HCT116 (cell line): ENCODE data around the gene SPATA25. TPM values are rescaled to one million over a fixed set of nuclear protein-coding genes. Genes with fewer than 3 reads are reported as not detected.

ENCODE experiments used
- ATAC-seq: fragments of 200-7000 bp; cut with Tn5 transposase; 2 replicates; pipeline ENCODE4 v1.9.1; 2020; ENCODE audit warnings: mild to moderate bottlenecking, moderate library complexity
- BruUV-seq: library from RNA; stranded (reverse); fragments of 400-500 nt; replicated peaks from 2 replicates; lab custom pipeline; 2021; lab: Mats Ljungman, UMichigan
- CTCF ChIA-PET: fragments of 300-600 bp; sonication (Branson Sonifier 250); formaldehyde crosslinking; loops from one replicate; lab custom pipeline; 2021; ENCODE audit warnings: antibody characterized with exemption; lab: Charles Lee
- POLR2A ChIA-PET: fragments of 300-600, 350-600 bp; sonication (Branson Sonifier 250); formaldehyde crosslinking; loops from one replicate; lab custom pipeline; 2021; ENCODE audit warnings: antibody characterized with exemption; lab: Charles Lee
- RAD21 ChIA-PET, 2 experiments: fragments of 300-600 bp; sonication (Branson Sonifier 250); formaldehyde crosslinking; loops; one replicate each; lab custom pipeline; 2023; ENCODE audit warnings: low total read pairs in 2 of 2; ENCODE audit not compliant: uncharacterized antibody in 2 of 2, unreplicated experiment in 2 of 2, low non-redundant PET in 1 of 2; lab: Charles Lee
- DNase-seq: peaks from one replicate; pipeline ENCODE4 v3.0.0-alpha.2; 2010; ENCODE audit warnings: low read depth, low spot score
- H2AFZ ChIP-seq: fragments of 200-600 bp; shearing (Covaris generic), sonication (generic); 2 replicates; pipeline ENCODE4 v1.6.1; 2017; ENCODE audit warnings: low read depth, mixed run types, mixed read lengths, antibody characterized with exemption, low read length; ENCODE audit not compliant: poor library complexity, severe bottlenecking
- H3K27ac ChIP-seq: 2 replicates; pipeline ENCODE4 v1.5.1; 2012; ENCODE audit warnings: low read depth, low read length
- H3K27me3 ChIP-seq: fragments of 200-600 bp; sonication (generic); 2 replicates; pipeline ENCODE4 v1.6.1; 2016; ENCODE audit warnings: mixed run types, low read length, mixed read lengths; ENCODE audit not compliant: insufficient read depth
- H3K36me3 ChIP-seq, 2 experiments: fragments of 200-500 bp in 1 of 2; fragments of 200-600 bp in 1 of 2; sonication (Bioruptor generic) in 1 of 2; sonication (generic) in 1 of 2; 2 replicates each; pipeline versions ENCODE4 v1.5.1 to v1.6.1; 2014 to 2016; ENCODE audit warnings: low read length in 2 of 2, inconsistent platforms in 1 of 2, mixed read lengths in 1 of 2, mixed run types in 1 of 2; ENCODE audit not compliant: insufficient read depth in 2 of 2, control insufficient read depth in 1 of 2
- H3K4me1 ChIP-seq, 2 experiments: fragments of 200-600 bp in 1 of 2; sonication (generic) in 1 of 2; 2 replicates each; pipeline versions ENCODE4 v1.5.1 to v1.6.1; 2012 to 2017; ENCODE audit warnings: low read length in 2 of 2, inconsistent platforms in 1 of 2, mild to moderate bottlenecking in 1 of 2, mixed read lengths in 1 of 2, mixed run types in 1 of 2, moderate library complexity in 1 of 2; ENCODE audit not compliant: insufficient read depth in 2 of 2, control insufficient read depth in 1 of 2
- H3K4me2 ChIP-seq: fragments of 200-600 bp; sonication (generic); 2 replicates; pipeline ENCODE4 v1.6.1; 2017; ENCODE audit warnings: mixed run types, low read length, mixed read lengths
- H3K4me3 ChIP-seq, 2 experiments: fragments of 200-600 bp in 1 of 2; sonication (generic) in 1 of 2; replicated peaks in 1 of 2; 2 replicates each; pipeline ENCODE4 v1.5.1; 2011 to 2016; ENCODE audit warnings: low read length in 2 of 2, control low read depth in 1 of 2, low read depth in 1 of 2, mild to moderate bottlenecking in 1 of 2, mixed read lengths in 1 of 2, mixed run types in 1 of 2
- H3K79me2 ChIP-seq: fragments of 200-600 bp; sonication (generic); 2 replicates; pipeline ENCODE4 v1.6.1; 2017; ENCODE audit warnings: mild to moderate bottlenecking, mixed run types, low read length, moderate library complexity, mixed read lengths; ENCODE audit not compliant: insufficient read depth
- H3K9ac ChIP-seq: fragments of 200-600 bp; sonication (generic); 2 replicates; pipeline ENCODE4 v1.6.1; 2016; ENCODE audit warnings: low read length, mixed read lengths
- H3K9me2 ChIP-seq: fragments of 200-600 bp; sonication (generic), shearing (Covaris generic); 2 replicates; pipeline ENCODE4 v1.6.1; 2017; ENCODE audit warnings: mixed run types, mild to moderate bottlenecking, moderate library complexity; ENCODE audit not compliant: insufficient read depth
- H3K9me3 ChIP-seq, 2 experiments: fragments of 200-500 bp in 1 of 2; fragments of 200-600 bp in 1 of 2; sonication (Bioruptor generic) in 1 of 2; sonication (generic) in 1 of 2; 2 replicates each; pipeline ENCODE4 v1.6.1; 2014 to 2017; ENCODE audit warnings: low read length in 2 of 2, mixed read lengths in 2 of 2, inconsistent platforms in 1 of 2, low read depth in 1 of 2, mild to moderate bottlenecking in 1 of 2, mixed run types in 1 of 2, moderate library complexity in 1 of 2; ENCODE audit not compliant: control insufficient read depth in 1 of 2, insufficient read depth in 1 of 2
- H4K20me1 ChIP-seq: fragments of 200-600 bp; sonication (generic), shearing (Covaris generic); 2 replicates; pipeline ENCODE4 v1.6.1; 2017; ENCODE audit warnings: mixed run types, mild to moderate bottlenecking, moderate library complexity; ENCODE audit not compliant: insufficient read depth
- CEBPB ChIP-seq: IDR thresholded peaks from 2 replicates; pipeline ENCODE4 v1.6.1; 2012; ENCODE audit warnings: low read depth
- EGR1 ChIP-seq: IDR thresholded peaks from 2 replicates; pipeline ENCODE4 v1.6.1; 2012; ENCODE audit warnings: low read depth
- EZH2 ChIP-seq: fragments of 200-600 bp; sonication (generic); IDR thresholded peaks from 2 replicates; pipeline ENCODE4 v1.6.1; 2017; ENCODE audit warnings: antibody characterized with exemption, mixed run types
- JUND ChIP-seq: IDR thresholded peaks from 2 replicates; pipeline ENCODE4 v1.6.1; 2012
- POLR2A ChIP-seq: IDR thresholded peaks from 2 replicates; pipeline ENCODE4 v1.7.0; 2011; ENCODE audit warnings: borderline replicate concordance; ENCODE audit not compliant: insufficient read depth, insufficient read length; ENCODE audit errors: extremely low read depth
- POLR2AphosphoS5 ChIP-seq: IDR thresholded peaks from 2 replicates; pipeline ENCODE4 v1.6.1; 2011; ENCODE audit warnings: mild to moderate bottlenecking, low read depth, low read length, moderate library complexity
- RAD21 ChIP-seq: IDR thresholded peaks from 2 replicates; pipeline ENCODE4 v1.6.1; 2012; ENCODE audit warnings: low read depth, mild to moderate bottlenecking
- SP1 ChIP-seq: IDR thresholded peaks from 2 replicates; pipeline ENCODE4 v1.6.1; 2012; ENCODE audit warnings: low read depth
- SRF ChIP-seq: IDR thresholded peaks from 2 replicates; pipeline ENCODE4 v1.6.1; 2012; ENCODE audit warnings: low read depth
- TCF7L2 ChIP-seq: IDR thresholded peaks from 2 replicates; pipeline ENCODE4 v1.7.0; 2011; ENCODE audit warnings: borderline replicate concordance, inconsistent platforms; ENCODE audit not compliant: insufficient read depth, insufficient read length; ENCODE audit errors: extremely low read depth
- YY1 ChIP-seq: IDR thresholded peaks from 2 replicates; pipeline ENCODE4 v1.6.1; 2011; ENCODE audit warnings: low read length, low read depth, moderate library complexity, mild to moderate bottlenecking; ENCODE audit not compliant: insufficient replicate concordance; ENCODE audit errors: extremely low read depth
- ZFX ChIP-seq: fragments of 450-650 bp; IDR thresholded peaks from 2 replicates; pipeline ENCODE4 v1.6.1; 2017
- intact Hi-C: fragments of 100-400 bp; cut with micrococcal nuclease; formaldehyde crosslinking; loops from 2 replicates; pipeline ENCODE4 v1.10.0; 2022
- total RNA-seq: library from RNA; stranded (reverse); gene quantifications from one replicate; pipeline ENCODE4 v1.2.1, GENCODE V29; 2021; ENCODE audit not compliant: unreplicated experiment
- TF ChIP-seq, protein P1 (sequence below), 3 experiments: fragments of 200-600 bp in 1 of 3; sonication (generic) in 1 of 3; IDR thresholded peaks in 2 of 3; conservative IDR thresholded peaks in 1 of 3; 2 replicates each; pipeline ENCODE4 v1.5.1; 2012 to 2017; ENCODE audit warnings: low read depth in 2 of 3, low read length in 2 of 3, antibody characterized with exemption in 1 of 3, borderline replicate concordance in 1 of 3, control low read depth in 1 of 3, mild to moderate bottlenecking in 1 of 3, mixed read lengths in 1 of 3, mixed run types in 1 of 3, moderate library complexity in 1 of 3; ENCODE audit not compliant: insufficient read depth in 1 of 3
- TF ChIP-seq, protein P2 (sequence below): IDR thresholded peaks from 2 replicates; pipeline ENCODE4 v1.6.1; 2012
- TF ChIP-seq, protein P3 (sequence below): IDR thresholded peaks from 2 replicates; pipeline ENCODE4 v1.6.1; 2012
- TF ChIP-seq, protein P4 (sequence below): IDR thresholded peaks from 2 replicates; pipeline ENCODE4 v1.6.1; 2012; ENCODE audit warnings: low read depth

The SPATA25 gene
- total RNA-seq, 1 experiment from 2014 or later = 0.42 TPM

DNA sequence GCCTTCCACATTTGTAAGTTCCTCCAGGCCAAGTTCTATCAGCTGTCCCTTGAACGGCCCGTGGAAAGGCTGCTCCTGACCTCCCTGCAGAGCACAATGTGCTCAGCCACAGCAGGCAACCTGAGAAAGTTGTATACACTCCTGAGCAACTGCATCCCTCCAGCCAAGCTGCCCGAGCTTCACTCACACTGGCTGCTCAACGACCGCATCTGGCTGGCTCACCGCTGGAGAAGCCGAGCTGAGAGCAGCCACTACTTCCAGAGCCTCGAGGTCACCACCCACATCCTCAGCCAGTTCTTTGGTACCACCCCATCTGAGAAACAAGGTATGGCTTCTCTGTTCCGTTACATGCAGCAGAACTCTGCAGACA, 4.3 kb downstream of the SPATA25 start:
- no peak overlapping the region for H3K27ac ChIP-seq
- ChIA-PET POLR2A (no interaction called here), RAD21 (no interaction called here), CTCF (no interaction called here)
- H3K79me2 ChIP-seq = peaks cover 19% of the 10 kb centered on the region
- H3K9me2 ChIP-seq = no peaks in the 10 kb centered on the region
- H2AFZ ChIP-seq = no peak overlapping the region
- DNase-seq (no peak), ATAC-seq (no peak)
- TF ChIP-seq, protein P1, sequence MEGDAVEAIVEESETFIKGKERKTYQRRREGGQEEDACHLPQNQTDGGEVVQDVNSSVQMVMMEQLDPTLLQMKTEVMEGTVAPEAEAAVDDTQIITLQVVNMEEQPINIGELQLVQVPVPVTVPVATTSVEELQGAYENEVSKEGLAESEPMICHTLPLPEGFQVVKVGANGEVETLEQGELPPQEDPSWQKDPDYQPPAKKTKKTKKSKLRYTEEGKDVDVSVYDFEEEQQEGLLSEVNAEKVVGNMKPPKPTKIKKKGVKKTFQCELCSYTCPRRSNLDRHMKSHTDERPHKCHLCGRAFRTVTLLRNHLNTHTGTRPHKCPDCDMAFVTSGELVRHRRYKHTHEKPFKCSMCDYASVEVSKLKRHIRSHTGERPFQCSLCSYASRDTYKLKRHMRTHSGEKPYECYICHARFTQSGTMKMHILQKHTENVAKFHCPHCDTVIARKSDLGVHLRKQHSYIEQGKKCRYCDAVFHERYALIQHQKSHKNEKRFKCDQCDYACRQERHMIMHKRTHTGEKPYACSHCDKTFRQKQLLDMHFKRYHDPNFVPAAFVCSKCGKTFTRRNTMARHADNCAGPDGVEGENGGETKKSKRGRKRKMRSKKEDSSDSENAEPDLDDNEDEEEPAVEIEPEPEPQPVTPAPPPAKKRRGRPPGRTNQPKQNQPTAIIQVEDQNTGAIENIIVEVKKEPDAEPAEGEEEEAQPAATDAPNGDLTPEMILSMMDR (IDR thresholded peaks at IDR 0.05 in 2 of 3, conservative IDR thresholded peaks at IDR 0.05 in 1 of 3; ENCODE audit: borderline replicate concordance in 1 of 3, insufficient read depth in 1 of 3, low read depth in 2 of 3, low read length in 2 of 3) = no peak
- TF ChIP-seq, protein P2, sequence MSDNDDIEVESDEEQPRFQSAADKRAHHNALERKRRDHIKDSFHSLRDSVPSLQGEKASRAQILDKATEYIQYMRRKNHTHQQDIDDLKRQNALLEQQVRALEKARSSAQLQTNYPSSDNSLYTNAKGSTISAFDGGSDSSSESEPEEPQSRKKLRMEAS = no peak
- TF ChIP-seq YY1 (no peak), EZH2 (no peak), POLR2AphosphoS5 (no peak), TCF7L2 (no peak), EGR1 (no peak), CEBPB (no peak), RAD21 (no peak), ZFX (no peak), JUND (no peak), SRF (no peak), SP1 (no peak), POLR2A (no peak)
- TF ChIP-seq, protein P3, sequence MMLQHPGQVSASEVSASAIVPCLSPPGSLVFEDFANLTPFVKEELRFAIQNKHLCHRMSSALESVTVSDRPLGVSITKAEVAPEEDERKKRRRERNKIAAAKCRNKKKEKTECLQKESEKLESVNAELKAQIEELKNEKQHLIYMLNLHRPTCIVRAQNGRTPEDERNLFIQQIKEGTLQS = no peak
- TF ChIP-seq, protein P4, sequence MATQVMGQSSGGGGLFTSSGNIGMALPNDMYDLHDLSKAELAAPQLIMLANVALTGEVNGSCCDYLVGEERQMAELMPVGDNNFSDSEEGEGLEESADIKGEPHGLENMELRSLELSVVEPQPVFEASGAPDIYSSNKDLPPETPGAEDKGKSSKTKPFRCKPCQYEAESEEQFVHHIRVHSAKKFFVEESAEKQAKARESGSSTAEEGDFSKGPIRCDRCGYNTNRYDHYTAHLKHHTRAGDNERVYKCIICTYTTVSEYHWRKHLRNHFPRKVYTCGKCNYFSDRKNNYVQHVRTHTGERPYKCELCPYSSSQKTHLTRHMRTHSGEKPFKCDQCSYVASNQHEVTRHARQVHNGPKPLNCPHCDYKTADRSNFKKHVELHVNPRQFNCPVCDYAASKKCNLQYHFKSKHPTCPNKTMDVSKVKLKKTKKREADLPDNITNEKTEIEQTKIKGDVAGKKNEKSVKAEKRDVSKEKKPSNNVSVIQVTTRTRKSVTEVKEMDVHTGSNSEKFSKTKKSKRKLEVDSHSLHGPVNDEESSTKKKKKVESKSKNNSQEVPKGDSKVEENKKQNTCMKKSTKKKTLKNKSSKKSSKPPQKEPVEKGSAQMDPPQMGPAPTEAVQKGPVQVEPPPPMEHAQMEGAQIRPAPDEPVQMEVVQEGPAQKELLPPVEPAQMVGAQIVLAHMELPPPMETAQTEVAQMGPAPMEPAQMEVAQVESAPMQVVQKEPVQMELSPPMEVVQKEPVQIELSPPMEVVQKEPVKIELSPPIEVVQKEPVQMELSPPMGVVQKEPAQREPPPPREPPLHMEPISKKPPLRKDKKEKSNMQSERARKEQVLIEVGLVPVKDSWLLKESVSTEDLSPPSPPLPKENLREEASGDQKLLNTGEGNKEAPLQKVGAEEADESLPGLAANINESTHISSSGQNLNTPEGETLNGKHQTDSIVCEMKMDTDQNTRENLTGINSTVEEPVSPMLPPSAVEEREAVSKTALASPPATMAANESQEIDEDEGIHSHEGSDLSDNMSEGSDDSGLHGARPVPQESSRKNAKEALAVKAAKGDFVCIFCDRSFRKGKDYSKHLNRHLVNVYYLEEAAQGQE = no peak
- intact Hi-C loops = no loop called here
- H3K4me2 ChIP-seq = no peak overlapping the region
- BruUV-seq = no TSS peak
- H3K9me3 ChIP-seq = no peaks in the 10 kb centered on the region
- no peaks in the 10 kb centered on the region for H4K20me1 ChIP-seq
- peaks cover 16 to 27% of the 10 kb centered on the region in 2 experiments for H3K4me1 ChIP-seq
- H3K27me3 ChIP-seq = no peaks in the 10 kb centered on the region
- peaks cover 8 to 18% of the 10 kb centered on the region in 2 experiments; a peak in 2 of 4 replicates for H3K36me3 ChIP-seq
- H3K4me3 ChIP-seq = no peak overlapping the region
- H3K9ac ChIP-seq = no peak overlapping the region
